KBM-7 (cell line): ENCODE measurements around the gene ITPA.

ENCODE experiments used
- DNase-seq: peaks from one replicate; pipeline ENCODE4 v3.0.0-alpha.2; 2015
- in situ Hi-C: fragments of 300-500 bp; cut with MboI; formaldehyde crosslinking; loops from 2 replicates; pipeline ENCODE4 v1.14.3; 2020; ENCODE audit warnings: low sequenced_read_pairs, low pct_unique_long_range_greater_than_20kb, mixed read lengths

The ITPA gene

GRCh38 chr20:3255728-3256127, 46.4 kb downstream of the ITPA start:
- DNase-seq, result no peak
- in situ Hi-C loops, result no loop called here

- DNase-seq, result no peak
- in situ Hi-C loops, result no loop called here
These were observed 49.1 kb downstream of the ITPA start for GRCh38 chr20:3258429-3258828.

GRCh38 chr20:3262566-3262965, 53.3 kb downstream of the ITPA start:
- in situ Hi-C loops, result no loop called here
- no peak for DNase-seq

- in situ Hi-C loops, result no loop called here
- DNase-seq, result no peak
These were observed 60.8 kb downstream of the ITPA start for GRCh38 chr20:3270051-3270450.

- in situ Hi-C loops, result no loop called here
- no peak for DNase-seq
These were observed 64.1 kb downstream of the ITPA start for GRCh38 chr20:3273371-3273770.
